ENCODE results near the gene PARP15. TPM values are rescaled to one million over a fixed set of nuclear protein-coding genes. Genes with fewer than 3 reads are reported as not detected.

Gene PARP15
- total and polyA plus RNA-seq, 2 donors (not counting 3 experiments of a cell fraction or from before 2014, with no cell fraction given): 0.81 to 1.4 TPM

DNA sequence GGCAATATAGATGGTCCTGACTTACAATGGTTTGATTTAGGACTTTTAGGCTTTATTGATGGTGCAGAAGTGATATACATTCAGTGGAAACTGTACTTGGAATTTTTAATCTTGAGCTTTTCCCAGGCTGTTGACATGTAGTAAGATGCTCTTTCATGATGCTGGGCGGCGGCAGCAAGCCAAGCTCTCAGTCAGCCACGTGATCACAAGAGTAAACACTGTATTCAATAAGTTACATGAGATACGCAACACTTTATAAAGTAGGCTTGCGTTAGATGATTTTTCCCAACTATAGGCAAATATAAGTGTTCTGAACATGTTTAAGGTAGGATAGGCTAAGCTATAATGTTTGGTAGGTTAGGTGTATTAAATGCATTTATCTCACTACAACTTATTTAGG is 31.3 kb upstream of the PARP15 start:
- TF ChIP-seq FOS (IDR thresholded peaks at IDR 0.05; ENCODE audit: borderline replicate concordance, insufficient read depth, low read length) (no peak), JUN (IDR thresholded peaks at IDR 0.05; ENCODE audit: borderline replicate concordance, insufficient read depth, insufficient read length, low read depth) (no peak), MYC (IDR thresholded peaks at IDR 0.05; ENCODE audit: low read depth, low read length) (no peak), GATA2 (IDR thresholded peaks at IDR 0.05; ENCODE audit: insufficient read depth, insufficient read length, low read depth, low read length) (no peak), CTCF (IDR thresholded peaks at IDR 0.05; ENCODE audit: extremely low read depth in 1 of 2, insufficient read depth in 1 of 2, low read depth in 1 of 2, low read length in 2 of 2) (no peak), POLR2AphosphoS5 (IDR thresholded peaks at IDR 0.05; ENCODE audit: insufficient read depth, low read depth, low read length) (no peak), POLR2A (IDR thresholded peaks at IDR 0.05; ENCODE audit: low read depth, low read length) (no peak), EZH2 (IDR thresholded peaks at IDR 0.05; ENCODE audit: borderline replicate concordance, low read depth, low read length, severe bottlenecking) (no peak)
- TF ChIP-seq, protein P1, sequence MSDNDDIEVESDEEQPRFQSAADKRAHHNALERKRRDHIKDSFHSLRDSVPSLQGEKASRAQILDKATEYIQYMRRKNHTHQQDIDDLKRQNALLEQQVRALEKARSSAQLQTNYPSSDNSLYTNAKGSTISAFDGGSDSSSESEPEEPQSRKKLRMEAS (IDR thresholded peaks at IDR 0.05; ENCODE audit: insufficient read depth, insufficient read length): no peak
- FAIRE-seq: no peak
- POLR2A ChIA-PET: no interaction called here

More for the DNA sequence above, 31.3 kb upstream of the PARP15 start:
- Histone ChIP-seq H3K27ac (ENCODE audit: insufficient read depth, low read depth, low read length) (no peak overlapping the region), H3K4me1 (ENCODE audit: control insufficient read depth, extremely low read depth, insufficient read depth, low read length) (no peaks in the 10 kb centered on the region), H3K9ac (replicated peaks; ENCODE audit: extremely low read depth, insufficient read depth, low read length) (no peak overlapping the region), H3K4me2 (ENCODE audit: insufficient read depth, low read length) (no peak overlapping the region), H3K9me3 (replicated peaks; ENCODE audit: control insufficient read depth, insufficient read depth, low read length) (no peaks in the 10 kb centered on the region), H4K20me1 (replicated peaks; ENCODE audit: control insufficient read depth, extremely low read depth, insufficient read depth, low read length) (no peaks in the 10 kb centered on the region), H3K27me3 (ENCODE audit: control insufficient read depth in 2 of 2, insufficient read depth in 2 of 2, low read length in 2 of 2) (no peaks in the 10 kb centered on the region), H3K36me3 (ENCODE audit: control insufficient read depth in 2 of 2, extremely low read depth in 1 of 2, insufficient read depth in 2 of 2, low read length in 2 of 2) (no peaks in the 10 kb centered on the region), H3K4me3 (replicated peaks in 1 of 3; ENCODE audit: insufficient read depth in 1 of 3, low read depth in 1 of 3, low read length in 3 of 3) (no peak overlapping the region), H2AFZ (ENCODE audit: low read depth, low read length) (no peak overlapping the region), H3K79me2 (ENCODE audit: control insufficient read depth, insufficient read depth, low read length) (no peaks in the 10 kb centered on the region), H3K9me1 (replicated peaks; ENCODE audit: control insufficient read depth, extremely low read depth, insufficient read depth, low read length) (no peaks in the 10 kb centered on the region)
- intact Hi-C loops (cut with micrococcal nuclease): no loop called here
- BruUV-seq (replicated peaks): no TSS peak
- CTCF ChIA-PET: no interaction called here
- dilution Hi-C loops (cut with MboI; ENCODE audit: extremely low pct_ligation_motif_present, low sequenced_read_pairs): no loop called here
- no peak for DNase-seq (ENCODE audit: low read depth, low spot score)

All from endothelial cell of umbilical vein (primary cell).